ENCODE measurements around the gene HCST.
"Not testable (repeated sequence)": the region's sequence is repeated elsewhere in the genome, so short reads cannot be mapped to it uniquely, and the experiment has no call there.

Gene HCST

DNA sequence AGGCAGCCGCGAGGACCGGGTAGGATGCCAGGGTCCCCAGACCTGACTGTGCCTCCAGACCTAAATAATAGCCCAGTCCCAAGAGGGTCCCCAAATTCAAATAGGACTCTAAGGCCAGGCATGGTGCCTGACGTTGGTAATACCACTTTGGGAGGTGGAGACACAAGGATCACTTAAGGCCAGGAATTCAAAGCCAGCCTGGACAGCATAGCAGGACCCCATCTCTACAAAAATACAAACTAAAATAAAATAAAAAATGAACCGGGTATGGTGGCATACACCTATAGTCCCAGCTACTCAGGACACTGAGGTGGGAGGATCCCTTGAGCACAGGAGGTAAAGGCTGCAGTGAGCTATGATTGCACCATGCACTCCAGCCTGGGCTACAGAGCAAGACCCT is 39.3 kb upstream of the HCST start:
- Histone ChIP-seq H3K9me3 (ENCODE audit: control insufficient read depth in 1 of 2, low read length in 2 of 2) (no peaks in the 10 kb centered on the region), H3K27ac (ENCODE audit: low read depth, low read length) (no peak overlapping the region), H3K27me3 (ENCODE audit: control insufficient read depth in 1 of 2, insufficient read depth in 2 of 2, low read length in 2 of 2) (peaks cover 25 to 34% of the 10 kb centered on the region in 2 donors), H3K4me3 (ENCODE audit: low read depth in 1 of 2, low read length in 2 of 2) (no peak overlapping the region), H3K36me3 (ENCODE audit: control insufficient read depth in 1 of 2, insufficient read depth in 2 of 2, low read length in 2 of 2) (no peaks in the 10 kb centered on the region), H3K9ac (ENCODE audit: low read depth in 1 of 2, low read length in 2 of 2) (no peak overlapping the region), H3K4me1 (ENCODE audit: control insufficient read depth in 1 of 2, insufficient read depth in 2 of 2, low read length in 2 of 2) (no peaks in the 10 kb centered on the region)

DNA sequence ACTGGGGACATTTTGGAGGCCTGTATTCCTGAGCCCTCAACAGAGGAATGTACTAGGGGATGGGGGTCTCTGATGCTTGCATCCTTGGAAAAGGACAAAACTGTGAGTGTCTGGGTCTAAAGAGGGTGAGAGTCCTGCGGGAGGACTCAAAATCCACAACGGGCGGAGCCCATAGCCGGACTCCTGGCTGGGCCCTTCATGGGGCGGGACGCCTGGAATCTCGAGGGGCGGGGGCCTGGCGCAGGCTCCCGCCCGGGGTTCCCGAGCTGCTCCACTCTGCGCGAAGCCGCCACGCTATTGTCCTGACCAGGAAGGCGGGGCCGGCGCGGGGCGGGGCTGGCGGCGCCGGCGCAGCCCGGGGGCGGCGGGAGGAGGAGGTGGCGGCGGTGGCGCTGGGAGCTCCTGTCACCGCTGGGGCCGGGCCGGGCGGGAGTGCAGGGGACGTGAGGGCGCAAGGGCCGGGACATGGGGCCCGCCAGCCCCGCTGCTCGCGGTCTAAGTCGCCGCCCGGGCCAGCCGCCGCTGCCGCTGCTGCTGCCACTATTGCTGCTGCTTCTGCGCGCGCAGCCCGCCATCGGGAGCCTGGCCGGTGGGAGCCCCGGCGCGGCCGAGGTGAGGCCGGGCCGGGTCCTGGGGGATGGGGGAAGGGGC is 34.0 kb upstream of the HCST start, which contains the start of gene APLP1:
TSS of gene APLP1 (plus strand) at position 403 of the 651 bp plus-strand sequence. CDS start at position 466, 63 bp downstream.
- Histone ChIP-seq H3K9ac (ENCODE audit: low read depth in 1 of 2, low read length in 2 of 2) (no peak within 1 kb of the TSS), H3K4me3 (ENCODE audit: low read depth in 1 of 2, low read length in 2 of 2) (peak within 1 kb of the TSS; percentile 16 to 43), H3K9me3 (ENCODE audit: control insufficient read depth in 1 of 2, low read length in 2 of 2) (no peaks in the 10 kb centered on the region), H3K4me1 (ENCODE audit: control insufficient read depth in 1 of 2, insufficient read depth in 2 of 2, low read length in 2 of 2) (peaks cover 8 to 16% of the 10 kb centered on the region in 2 donors), H3K27me3 (ENCODE audit: control insufficient read depth in 1 of 2, insufficient read depth in 2 of 2, low read length in 2 of 2) (peaks cover 14 to 22% of the 10 kb centered on the region in 2 donors), H3K36me3 (ENCODE audit: control insufficient read depth in 1 of 2, insufficient read depth in 2 of 2, low read length in 2 of 2) (no peaks in the 10 kb centered on the region), H3K27ac (ENCODE audit: low read depth, low read length) (no peak within 1 kb of the TSS)

DNA sequence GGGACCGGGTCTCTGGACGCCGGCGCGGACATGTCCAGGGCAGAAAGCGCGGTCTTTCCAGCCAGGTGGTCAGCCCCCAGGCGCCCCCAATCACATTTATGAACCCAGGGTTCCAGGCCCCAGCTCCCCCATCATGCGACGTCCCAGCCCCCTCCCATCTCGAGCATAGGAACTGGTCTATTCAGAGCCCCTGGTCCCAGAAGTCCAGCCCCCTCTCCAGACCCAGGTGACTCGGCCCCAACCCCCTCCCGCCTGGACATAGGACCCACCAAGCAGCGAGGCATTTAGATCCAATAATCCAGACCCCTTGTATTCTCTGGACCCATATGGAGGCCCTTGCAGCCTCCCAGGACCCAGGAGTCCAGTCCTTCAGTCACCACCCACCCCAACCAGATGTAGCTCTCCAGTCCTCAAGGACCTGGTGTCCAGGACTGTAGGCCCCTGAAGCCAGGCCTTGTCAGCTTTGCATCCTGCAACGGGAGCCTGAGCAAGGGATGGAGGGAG is 33.5 kb upstream of the HCST start:
- H3K36me3 ChIP-seq (ENCODE audit: control insufficient read depth in 1 of 2, insufficient read depth in 2 of 2, low read length in 2 of 2) = no peaks in the 10 kb centered on the region
- peaks cover 8 to 16% of the 10 kb centered on the region in 2 donors for H3K4me1 ChIP-seq (ENCODE audit: control insufficient read depth in 1 of 2, insufficient read depth in 2 of 2, low read length in 2 of 2)
- H3K9me3 ChIP-seq (ENCODE audit: control insufficient read depth in 1 of 2, low read length in 2 of 2) = no peaks in the 10 kb centered on the region
- peaks cover 14 to 22% of the 10 kb centered on the region in 2 donors for H3K27me3 ChIP-seq (ENCODE audit: control insufficient read depth in 1 of 2, insufficient read depth in 2 of 2, low read length in 2 of 2)
- no peak overlapping the region for H3K9ac ChIP-seq (ENCODE audit: low read depth in 1 of 2, low read length in 2 of 2)
- no peak overlapping the region for H3K27ac ChIP-seq (ENCODE audit: low read depth, low read length)
- H3K4me3 ChIP-seq (ENCODE audit: low read depth in 1 of 2, low read length in 2 of 2) = peak overlapping the region; percentile 16 to 43

DNA sequence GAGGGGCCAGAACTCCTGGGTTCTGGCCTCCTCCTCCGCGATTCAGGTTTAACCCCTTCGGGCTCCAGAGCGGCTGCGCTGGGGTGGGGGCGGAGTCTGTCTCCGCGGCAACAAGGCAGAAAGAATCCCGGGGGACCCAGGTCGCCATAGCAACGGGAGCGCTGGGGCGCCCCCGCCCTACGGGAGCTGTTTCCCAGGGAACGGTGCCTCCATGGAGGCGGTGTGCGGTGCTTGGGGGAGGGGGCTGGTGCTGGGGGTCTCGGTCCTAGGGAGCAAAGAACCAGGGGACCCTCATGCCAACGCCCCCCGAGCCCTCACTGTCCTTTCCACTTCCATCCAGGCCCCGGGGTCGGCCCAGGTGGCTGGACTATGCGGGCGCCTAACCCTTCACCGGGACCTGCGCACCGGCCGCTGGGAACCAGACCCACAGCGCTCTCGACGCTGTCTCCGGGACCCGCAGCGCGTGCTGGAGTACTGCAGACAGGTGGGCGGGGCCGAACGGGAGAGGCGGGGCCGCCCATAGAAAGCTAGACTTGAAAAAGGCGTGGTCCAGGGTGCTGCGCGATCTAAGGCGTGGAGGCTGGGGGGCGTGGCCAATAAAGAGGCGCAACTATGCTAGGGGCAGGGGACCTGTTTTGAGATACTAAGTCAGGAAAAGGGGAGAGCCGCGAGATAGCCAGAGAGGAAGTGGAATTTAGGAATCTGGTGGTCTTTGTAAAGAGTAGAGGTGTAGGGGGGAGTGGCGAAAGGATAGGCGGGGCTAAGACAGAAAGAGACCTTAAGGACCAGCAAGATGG is 32.8 kb upstream of the HCST start:
- Histone ChIP-seq H3K36me3 (ENCODE audit: control insufficient read depth in 1 of 2, insufficient read depth in 2 of 2, low read length in 2 of 2) (no peaks in the 10 kb centered on the region), H3K4me1 (ENCODE audit: control insufficient read depth in 1 of 2, insufficient read depth in 2 of 2, low read length in 2 of 2) (peaks cover 8 to 16% of the 10 kb centered on the region in 2 donors), H3K27me3 (ENCODE audit: control insufficient read depth in 1 of 2, insufficient read depth in 2 of 2, low read length in 2 of 2) (peaks cover 14 to 22% of the 10 kb centered on the region in 2 donors), H3K9ac (ENCODE audit: low read depth in 1 of 2, low read length in 2 of 2) (no peak overlapping the region), H3K27ac (ENCODE audit: low read depth, low read length) (no peak overlapping the region), H3K9me3 (ENCODE audit: control insufficient read depth in 1 of 2, low read length in 2 of 2) (no peaks in the 10 kb centered on the region), H3K4me3 (ENCODE audit: low read depth in 1 of 2, low read length in 2 of 2) (peak overlapping the region; percentile 28 to 43)

DNA sequence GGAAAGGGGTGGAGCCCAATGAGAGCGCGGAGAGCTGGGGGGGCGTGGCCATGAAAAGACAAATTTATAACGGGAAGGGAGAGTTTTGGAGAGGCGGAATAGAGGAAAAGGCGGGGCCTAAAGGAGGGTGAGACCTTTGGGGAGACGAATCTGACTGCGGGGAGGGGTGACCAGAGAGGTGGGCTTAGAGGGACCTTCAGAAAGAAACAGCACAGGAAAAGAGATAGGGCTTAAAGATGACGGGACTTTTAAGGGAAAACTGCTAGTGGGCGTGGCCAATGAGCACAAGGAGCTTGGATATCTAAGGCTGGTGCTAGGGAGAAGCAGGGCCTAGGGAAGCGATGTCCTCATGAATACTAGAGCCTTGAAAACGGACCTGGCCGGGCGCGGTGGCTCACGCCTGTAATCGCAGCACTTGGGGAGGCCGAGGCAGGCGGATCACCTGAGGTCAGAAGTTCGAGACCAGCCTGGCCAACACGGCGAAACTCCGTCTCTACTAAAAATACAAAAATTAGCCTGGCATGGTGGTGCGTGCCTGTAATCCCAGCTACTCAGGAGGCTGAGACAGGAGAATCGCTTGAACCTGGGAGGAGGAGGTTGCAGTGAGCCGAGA is 32.1 kb upstream of the HCST start:
- peak overlapping the region; percentile 22 to 28 for H3K4me3 ChIP-seq (ENCODE audit: low read depth in 1 of 2, low read length in 2 of 2)
- not testable (repeated sequence) for H3K9me3 ChIP-seq (ENCODE audit: control insufficient read depth in 1 of 2, low read length in 2 of 2); H3K9ac ChIP-seq (ENCODE audit: low read depth in 1 of 2, low read length in 2 of 2); H3K36me3 ChIP-seq (ENCODE audit: control insufficient read depth in 1 of 2, insufficient read depth in 2 of 2, low read length in 2 of 2); H3K27ac ChIP-seq (ENCODE audit: low read depth, low read length)
- peaks cover 8 to 16% of the 10 kb centered on the region in 2 donors for H3K4me1 ChIP-seq (ENCODE audit: control insufficient read depth in 1 of 2, insufficient read depth in 2 of 2, low read length in 2 of 2)
- H3K27me3 ChIP-seq (ENCODE audit: control insufficient read depth in 1 of 2, insufficient read depth in 2 of 2, low read length in 2 of 2) = peaks cover 14 to 22% of the 10 kb centered on the region in 2 donors

DNA sequence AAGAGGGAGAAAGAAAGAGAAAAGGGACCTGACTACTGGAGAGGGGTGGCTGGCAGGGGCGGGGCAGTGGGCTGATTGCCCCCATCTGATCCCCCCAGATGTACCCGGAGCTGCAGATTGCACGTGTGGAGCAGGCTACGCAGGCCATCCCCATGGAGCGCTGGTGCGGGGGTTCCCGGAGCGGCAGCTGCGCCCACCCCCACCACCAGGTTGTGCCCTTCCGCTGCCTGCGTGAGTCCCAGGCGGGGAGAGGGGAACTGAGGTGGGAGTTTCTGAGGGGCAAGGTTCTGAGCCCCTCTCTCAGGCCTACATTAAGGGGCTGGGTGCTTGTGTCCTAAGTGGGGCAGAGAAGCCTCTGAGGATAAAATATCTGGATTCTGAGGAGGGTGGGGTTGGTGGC is 31.5 kb upstream of the HCST start:
- H3K36me3 ChIP-seq (ENCODE audit: control insufficient read depth in 1 of 2, insufficient read depth in 2 of 2, low read length in 2 of 2) = no peaks in the 10 kb centered on the region
- H3K4me3 ChIP-seq (ENCODE audit: low read depth in 1 of 2, low read length in 2 of 2) = no peak overlapping the region
- H3K9ac ChIP-seq (ENCODE audit: low read depth in 1 of 2, low read length in 2 of 2) = no peak overlapping the region
- peaks cover 14 to 20% of the 10 kb centered on the region in 2 donors for H3K27me3 ChIP-seq (ENCODE audit: control insufficient read depth in 1 of 2, insufficient read depth in 2 of 2, low read length in 2 of 2)
- peaks cover 8 to 16% of the 10 kb centered on the region in 2 donors for H3K4me1 ChIP-seq (ENCODE audit: control insufficient read depth in 1 of 2, insufficient read depth in 2 of 2, low read length in 2 of 2)
- H3K27ac ChIP-seq (ENCODE audit: low read depth, low read length) = no peak overlapping the region
- H3K9me3 ChIP-seq (ENCODE audit: control insufficient read depth in 1 of 2, low read length in 2 of 2) = no peaks in the 10 kb centered on the region

DNA sequence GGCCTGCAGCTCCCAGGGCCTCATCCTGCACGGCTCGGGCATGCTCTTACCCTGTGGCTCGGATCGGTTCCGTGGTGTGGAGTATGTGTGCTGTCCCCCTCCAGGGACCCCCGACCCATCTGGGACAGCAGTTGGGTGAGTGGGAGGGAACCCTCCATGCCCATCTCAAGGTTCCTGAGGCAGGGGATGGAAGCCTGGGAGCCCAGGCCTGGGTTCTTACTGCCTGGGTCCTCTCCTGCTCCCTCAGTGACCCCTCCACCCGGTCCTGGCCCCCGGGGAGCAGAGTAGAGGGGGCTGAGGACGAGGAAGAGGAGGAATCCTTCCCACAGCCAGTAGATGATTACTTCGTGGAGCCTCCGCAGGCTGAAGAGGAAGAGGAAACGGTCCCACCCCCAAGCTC is 30.7 kb upstream of the HCST start:
- no peak overlapping the region for H3K4me3 ChIP-seq (ENCODE audit: low read depth in 1 of 2, low read length in 2 of 2)
- no peak overlapping the region for H3K9ac ChIP-seq (ENCODE audit: low read depth in 1 of 2, low read length in 2 of 2)
- no peaks in the 10 kb centered on the region for H3K36me3 ChIP-seq (ENCODE audit: control insufficient read depth in 1 of 2, insufficient read depth in 2 of 2, low read length in 2 of 2)
- peaks cover 17 to 19% of the 10 kb centered on the region in 2 donors for H3K27me3 ChIP-seq (ENCODE audit: control insufficient read depth in 1 of 2, insufficient read depth in 2 of 2, low read length in 2 of 2)
- H3K4me1 ChIP-seq (ENCODE audit: control insufficient read depth in 1 of 2, insufficient read depth in 2 of 2, low read length in 2 of 2) = peaks cover 8 to 16% of the 10 kb centered on the region in 2 donors
- H3K27ac ChIP-seq (ENCODE audit: low read depth, low read length) = no peak overlapping the region
- H3K9me3 ChIP-seq (ENCODE audit: control insufficient read depth in 1 of 2, low read length in 2 of 2) = no peaks in the 10 kb centered on the region

DNA sequence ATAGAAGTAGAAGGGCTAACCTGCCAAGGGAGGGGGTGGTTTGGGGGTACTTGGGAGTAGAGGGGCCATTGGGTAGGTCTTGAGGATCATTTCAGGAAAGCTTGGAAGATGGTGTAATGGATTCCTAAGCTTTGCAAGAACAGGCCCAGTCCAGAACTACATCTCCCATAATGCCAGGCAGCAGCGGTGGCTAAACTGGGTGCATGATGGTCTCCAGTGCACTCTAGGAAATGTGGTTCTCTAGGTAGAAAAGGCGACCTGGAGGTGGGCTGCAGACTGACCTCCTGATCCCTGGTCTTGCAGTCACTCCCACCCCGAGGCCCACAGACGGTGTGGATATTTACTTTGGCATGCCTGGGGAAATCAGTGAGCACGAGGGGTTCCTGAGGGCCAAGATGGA is 30.1 kb upstream of the HCST start:
- H3K4me3 ChIP-seq (ENCODE audit: low read depth in 1 of 2, low read length in 2 of 2) = no peak overlapping the region
- H3K9me3 ChIP-seq (ENCODE audit: control insufficient read depth in 1 of 2, low read length in 2 of 2) = no peaks in the 10 kb centered on the region
- H3K27ac ChIP-seq (ENCODE audit: low read depth, low read length) = no peak overlapping the region
- peaks cover 8 to 16% of the 10 kb centered on the region in 2 donors for H3K4me1 ChIP-seq (ENCODE audit: control insufficient read depth in 1 of 2, insufficient read depth in 2 of 2, low read length in 2 of 2)
- peaks cover 17 to 19% of the 10 kb centered on the region in 2 donors for H3K27me3 ChIP-seq (ENCODE audit: control insufficient read depth in 1 of 2, insufficient read depth in 2 of 2, low read length in 2 of 2)
- no peak overlapping the region for H3K9ac ChIP-seq (ENCODE audit: low read depth in 1 of 2, low read length in 2 of 2)
- H3K36me3 ChIP-seq (ENCODE audit: control insufficient read depth in 1 of 2, insufficient read depth in 2 of 2, low read length in 2 of 2) = no peaks in the 10 kb centered on the region

DNA sequence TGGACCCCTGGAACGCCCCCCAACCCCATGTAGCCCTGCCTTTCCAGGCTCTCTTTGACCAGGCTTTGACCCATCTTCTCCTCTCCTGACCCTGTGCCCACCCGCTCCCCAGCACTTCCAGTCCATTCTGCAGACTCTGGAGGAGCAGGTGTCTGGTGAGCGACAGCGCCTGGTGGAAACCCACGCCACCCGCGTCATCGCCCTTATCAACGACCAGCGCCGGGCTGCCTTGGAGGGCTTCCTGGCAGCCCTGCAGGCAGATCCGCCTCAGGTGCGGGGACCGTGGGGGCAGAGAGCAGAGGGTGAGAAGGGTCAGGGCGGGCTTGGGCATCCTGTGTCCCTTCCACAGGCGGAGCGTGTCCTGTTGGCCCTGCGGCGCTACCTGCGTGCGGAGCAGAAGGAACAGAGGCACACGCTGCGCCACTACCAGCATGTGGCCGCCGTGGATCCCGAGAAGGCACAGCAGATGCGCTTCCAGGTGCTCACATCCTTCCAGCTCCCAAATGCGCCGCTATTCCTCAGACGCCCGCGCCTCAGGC is 27.9 kb upstream of the HCST start:
- H3K27me3 ChIP-seq (ENCODE audit: control insufficient read depth in 1 of 2, insufficient read depth in 2 of 2, low read length in 2 of 2) = peaks cover 3 to 15% of the 10 kb centered on the region in 2 donors
- no peaks in the 10 kb centered on the region for H3K9me3 ChIP-seq (ENCODE audit: control insufficient read depth in 1 of 2, low read length in 2 of 2)
- H3K36me3 ChIP-seq (ENCODE audit: control insufficient read depth in 1 of 2, insufficient read depth in 2 of 2, low read length in 2 of 2) = no peaks in the 10 kb centered on the region

More for the DNA sequence above, 27.9 kb upstream of the HCST start:
- no peak overlapping the region for H3K4me3 ChIP-seq (ENCODE audit: low read depth in 1 of 2, low read length in 2 of 2)
- H3K27ac ChIP-seq (ENCODE audit: low read depth, low read length) = no peak overlapping the region
- peaks cover 2 to 9% of the 10 kb centered on the region in 2 donors for H3K4me1 ChIP-seq (ENCODE audit: control insufficient read depth in 1 of 2, insufficient read depth in 2 of 2, low read length in 2 of 2)
- H3K9ac ChIP-seq (ENCODE audit: low read depth in 1 of 2, low read length in 2 of 2) = no peak overlapping the region

Measured in duodenal mucosa (tissue), 2 donors.